Activated T-cell treated with anti-CD3 and anti-CD28 coated beads for 48 hours (primary cell): ENCODE measurements around the gene MYO1C.
"Not testable (repeated sequence)": the region's sequence is repeated elsewhere in the genome, so short reads cannot be mapped to it uniquely, and the experiment has no call there.

Experiments used
- DNase-seq: peaks from one replicate; pipeline ENCODE4 v3.0.0-alpha.2; 2020; ENCODE audit warnings: low read depth

The MYO1C gene

DNA sequence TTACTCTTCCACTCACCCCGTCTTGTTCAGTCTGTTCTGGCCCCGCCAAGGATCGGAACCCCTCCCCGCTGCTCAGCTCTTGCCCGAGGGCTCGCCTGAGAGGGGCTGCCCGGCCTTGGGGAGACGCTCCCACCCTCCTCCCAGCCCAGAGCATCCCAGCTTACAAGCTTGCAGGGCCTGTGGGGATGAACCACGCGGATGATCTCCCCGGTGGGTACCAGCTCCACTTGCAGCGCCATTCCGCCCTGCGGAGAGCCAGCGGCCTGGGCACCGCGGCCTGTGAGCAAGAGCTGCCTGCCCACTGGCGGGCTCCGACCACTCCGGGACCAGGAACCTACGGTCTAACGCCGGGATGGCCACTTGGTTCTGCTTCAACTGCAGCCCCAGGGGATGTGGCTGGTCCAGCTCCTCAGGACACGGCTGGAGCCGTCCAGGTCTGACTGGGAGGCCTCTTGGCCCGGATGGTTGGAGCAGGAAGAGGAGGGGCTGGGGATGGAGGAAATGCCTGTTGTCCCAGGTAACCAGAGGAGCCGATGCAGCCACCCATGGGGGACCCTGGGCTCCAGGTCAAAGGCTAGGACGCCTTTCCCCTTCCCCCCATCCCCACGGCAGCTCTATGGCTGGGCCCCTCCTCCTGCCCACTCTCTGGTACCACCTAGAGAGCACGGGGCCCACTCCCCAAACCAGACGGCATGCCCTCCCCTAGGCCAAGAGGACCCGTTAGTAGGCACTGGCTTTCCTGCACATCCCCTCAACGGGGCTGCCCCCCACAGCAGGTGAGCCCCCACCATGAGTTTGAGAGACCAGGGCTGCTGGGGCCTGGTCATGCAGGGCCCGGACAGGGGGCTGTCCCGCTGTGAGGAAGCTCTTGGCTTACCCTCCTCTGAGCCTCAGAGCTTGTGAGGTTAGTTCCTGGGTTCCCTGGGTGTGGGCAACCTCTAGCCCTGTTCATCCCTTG, at the start of gene MYO1C:
TSS of gene MYO1C (minus strand) at position 438 of the 958 bp plus-strand sequence. CDS start at position 239, 199 bp downstream.
- DNase-seq, result no peak

- no peak for DNase-seq
Measured at GRCh38 chr17:1541367-1541904, 49.0 kb upstream of the MYO1C start.

DNA sequence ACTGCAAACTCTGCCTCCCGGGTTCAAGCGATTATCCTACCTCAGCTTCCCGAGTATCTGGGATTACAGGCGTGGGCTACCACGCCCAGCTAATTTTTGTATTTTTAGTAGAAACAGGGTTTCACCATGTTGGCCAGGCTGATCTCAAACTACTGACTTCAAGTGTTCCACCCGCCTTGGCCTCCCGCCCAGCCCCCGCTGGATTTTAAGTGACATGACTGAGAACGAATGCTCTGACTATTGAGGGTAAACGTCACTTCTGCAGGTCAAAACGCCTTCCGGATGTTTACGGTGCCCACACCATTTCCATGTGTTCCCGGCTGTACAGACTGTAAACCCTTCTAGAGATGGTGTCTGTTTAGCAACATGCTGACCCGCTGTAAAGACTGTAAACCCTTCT, 47.3 kb upstream of the MYO1C start:
- DNase-seq, result no peak

- no peak for DNase-seq
Measured at GRCh38 chr17:1535737-1536136, 43.3 kb upstream of the MYO1C start.

- no peak for DNase-seq
Measured at GRCh38 chr17:1533661-1534325, 41.3 kb upstream of the MYO1C start.

DNA sequence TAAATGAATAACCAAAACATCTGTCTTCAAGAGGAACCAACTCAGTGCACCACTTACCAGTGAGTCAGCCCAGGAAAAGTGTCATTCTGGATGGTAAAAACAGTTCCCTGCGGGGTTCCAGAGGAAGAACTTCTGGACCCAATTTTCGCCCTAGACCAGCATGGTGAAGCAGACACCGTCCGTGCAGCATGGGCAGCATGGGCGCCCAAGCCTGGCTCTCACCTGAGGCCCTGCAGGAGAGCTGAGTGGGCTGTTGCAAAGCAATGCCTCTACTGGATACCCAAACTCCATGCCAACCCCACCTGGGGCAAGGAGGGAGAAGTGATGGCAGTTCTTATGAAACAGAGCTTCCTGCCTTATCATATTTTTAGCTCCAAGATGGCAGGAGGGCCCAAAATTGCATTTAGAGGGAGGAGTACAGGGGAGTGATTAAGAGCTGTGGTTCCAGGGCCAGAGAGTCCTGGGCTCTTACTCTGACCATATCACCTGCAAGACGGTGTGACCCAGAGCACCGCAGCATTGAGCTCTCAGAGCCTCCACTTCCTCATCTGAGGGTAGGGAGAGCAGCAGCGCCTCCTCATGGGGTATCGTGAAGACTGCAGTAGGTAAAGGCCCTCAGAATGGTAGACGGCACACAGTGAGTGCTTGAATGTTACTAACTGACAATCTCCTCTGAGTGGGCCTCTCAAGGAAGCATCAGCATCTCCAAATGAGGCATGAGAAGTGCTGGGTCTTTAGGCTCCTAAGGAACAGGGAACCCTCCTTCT, 40.5 kb upstream of the MYO1C start:
- DNase-seq, result peak; percentile 17

DNA sequence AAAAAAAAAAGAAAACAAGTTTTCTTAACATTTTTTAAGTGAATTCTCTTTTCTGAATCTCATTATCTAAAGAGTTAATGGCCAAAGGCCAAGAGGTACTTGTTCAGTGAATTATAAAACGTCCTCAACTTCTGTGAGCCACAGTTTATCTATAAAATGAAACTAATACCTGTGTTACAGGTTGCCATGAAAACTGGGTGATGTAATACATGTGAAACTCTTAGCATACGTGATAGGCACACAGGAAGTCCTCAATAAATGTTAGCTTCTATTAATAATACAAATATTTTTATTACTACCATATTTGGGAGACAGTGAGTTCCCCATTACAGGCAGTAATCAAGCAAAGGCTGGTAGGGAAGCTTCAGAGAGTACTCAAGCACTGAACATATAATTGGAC, 37.4 kb upstream of the MYO1C start:
- DNase-seq, result no peak

DNA sequence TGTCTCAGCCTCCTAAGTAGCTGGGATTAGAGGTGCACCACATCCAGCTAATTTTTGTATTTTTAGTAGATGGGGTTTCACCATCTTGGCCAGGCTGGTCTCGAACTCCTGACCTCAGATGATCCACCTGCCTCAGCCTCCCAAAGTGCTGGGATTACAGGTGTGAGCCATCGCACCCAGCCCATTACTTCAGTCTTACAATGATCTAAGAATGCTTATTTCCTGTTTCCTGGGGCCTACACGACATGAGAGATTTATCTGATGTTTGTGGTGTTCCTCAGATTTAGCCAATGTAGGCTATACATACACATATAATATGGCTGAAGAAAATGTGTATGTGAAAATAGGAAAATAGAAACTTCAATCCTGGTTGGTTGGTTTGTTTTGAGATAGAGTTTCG, 34.4 kb upstream of the MYO1C start:
- not testable (repeated sequence) for DNase-seq

DNA sequence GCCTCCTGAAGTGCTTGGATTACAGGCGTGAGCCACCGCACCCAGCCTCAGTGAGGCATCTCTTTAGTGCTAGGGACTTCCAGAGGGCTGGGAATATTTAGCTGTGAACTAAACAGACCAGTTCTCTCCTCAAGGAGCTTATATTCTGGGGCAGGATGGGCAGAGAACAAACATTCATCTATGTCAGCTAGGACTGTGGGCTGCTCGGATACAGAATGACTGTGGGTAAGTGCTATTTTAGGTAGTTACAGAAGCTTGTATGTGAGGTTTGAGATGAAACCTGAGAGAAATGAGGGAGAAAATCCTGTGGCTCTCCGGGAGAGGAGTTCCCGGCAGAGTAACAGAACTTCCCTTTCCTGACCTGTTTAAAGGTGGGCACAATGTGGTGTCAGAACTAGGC, 30.1 kb upstream of the MYO1C start:
- no peak for DNase-seq

DNA sequence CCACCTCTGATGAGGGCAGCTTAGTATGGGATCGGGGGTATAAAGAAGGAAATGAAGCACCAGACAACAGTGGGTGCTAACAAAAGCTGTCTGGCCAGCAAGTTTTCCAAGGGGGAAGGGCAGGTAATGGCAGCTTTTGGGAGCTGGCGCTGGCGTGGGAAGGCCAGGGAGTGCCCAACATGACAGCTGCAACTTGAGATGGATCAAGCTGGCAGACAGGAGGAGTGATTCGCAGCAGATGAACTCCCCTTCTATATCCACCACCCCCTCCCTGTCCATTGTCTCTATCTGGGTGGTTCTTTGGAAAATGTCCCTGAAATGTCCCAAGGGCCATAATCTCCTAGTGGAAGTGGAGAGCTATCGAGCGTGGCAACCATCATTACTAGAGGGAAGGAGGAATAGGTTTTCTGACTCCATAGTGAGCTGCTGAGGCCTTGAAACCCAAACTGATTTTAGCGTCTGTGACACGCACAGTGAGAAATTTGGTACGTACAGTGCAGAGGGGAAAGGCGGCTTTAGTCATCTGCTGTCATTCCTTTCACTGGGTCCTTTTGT, 28.7 kb upstream of the MYO1C start:
- no peak for DNase-seq

DNA sequence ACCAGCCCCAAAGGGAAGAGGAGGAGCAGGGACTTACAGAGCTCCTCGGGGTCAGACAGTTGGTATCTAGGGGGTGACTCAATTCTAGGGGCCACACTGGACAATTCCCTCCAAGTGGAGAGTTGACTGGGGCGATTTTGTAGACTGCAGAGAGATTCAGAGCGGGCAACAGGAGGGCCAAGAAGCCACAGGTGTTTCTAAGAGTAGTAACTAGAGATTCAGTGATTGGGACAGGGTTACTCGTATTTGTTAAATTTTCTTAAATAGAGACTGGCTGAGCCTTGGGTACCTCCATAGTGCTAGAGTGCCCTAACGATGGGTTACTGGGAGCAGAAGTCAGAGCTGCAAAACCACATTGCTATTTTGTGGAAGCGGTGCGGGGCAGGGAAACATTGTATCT, 27.2 kb upstream of the MYO1C start:
- DNase-seq, result no peak

GRCh38 chr17:1518410-1518809, 25.9 kb upstream of the MYO1C start:
- no peak for DNase-seq

GRCh38 chr17:1516388-1517161, 24.1 kb upstream of the MYO1C start, which contains the start of gene INPP5K:
TSS of gene INPP5K (minus strand) at chr17:1516612. CDS start at chr17:1516499, 113 bp downstream.
- DNase-seq, result peak; percentile 97

DNA sequence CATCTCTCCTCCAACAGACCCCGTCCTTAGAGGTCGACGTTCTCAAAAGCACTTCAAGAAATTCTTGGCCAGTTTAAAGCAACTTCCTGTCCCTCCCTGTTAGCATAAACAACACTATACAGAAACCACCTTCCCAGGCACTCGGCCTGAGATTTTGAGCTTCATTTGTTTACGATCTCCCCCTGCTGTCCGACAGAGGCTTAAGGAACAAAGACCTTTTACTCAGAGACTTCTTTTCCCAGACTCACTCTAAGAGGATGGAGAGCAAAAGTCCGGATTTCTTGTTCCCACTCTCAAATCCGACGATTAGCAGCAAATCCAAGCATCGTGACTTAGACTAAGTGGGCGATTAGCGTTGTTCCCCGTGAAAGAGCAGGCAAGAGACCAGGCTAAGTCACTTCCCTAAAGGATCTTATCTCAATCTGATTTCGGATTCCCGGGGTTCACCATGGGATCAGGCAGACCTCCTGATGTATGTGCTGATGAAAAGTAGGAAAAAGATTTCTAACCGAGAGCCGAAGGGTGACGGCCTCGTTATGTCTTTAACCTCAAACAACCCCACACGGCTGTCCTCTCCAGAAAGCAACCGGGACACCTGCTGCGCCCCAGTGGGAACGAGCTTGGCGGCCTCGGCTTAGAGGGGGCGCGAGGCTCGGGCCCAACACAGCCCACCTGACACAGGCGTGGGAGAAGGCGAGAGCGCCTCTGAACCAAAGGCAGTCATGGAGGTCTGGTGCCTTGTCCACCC, 23.3 kb upstream of the MYO1C start:
- DNase-seq, result peak; percentile 21

- DNase-seq, result no peak
Measured at GRCh38 chr17:1512351-1512750, 19.9 kb upstream of the MYO1C start.

GRCh38 chr17:1511756-1512321, 19.4 kb upstream of the MYO1C start:
- DNase-seq, result no peak

GRCh38 chr17:1511290-1511689, 18.8 kb upstream of the MYO1C start:
- DNase-seq, result no peak

DNA sequence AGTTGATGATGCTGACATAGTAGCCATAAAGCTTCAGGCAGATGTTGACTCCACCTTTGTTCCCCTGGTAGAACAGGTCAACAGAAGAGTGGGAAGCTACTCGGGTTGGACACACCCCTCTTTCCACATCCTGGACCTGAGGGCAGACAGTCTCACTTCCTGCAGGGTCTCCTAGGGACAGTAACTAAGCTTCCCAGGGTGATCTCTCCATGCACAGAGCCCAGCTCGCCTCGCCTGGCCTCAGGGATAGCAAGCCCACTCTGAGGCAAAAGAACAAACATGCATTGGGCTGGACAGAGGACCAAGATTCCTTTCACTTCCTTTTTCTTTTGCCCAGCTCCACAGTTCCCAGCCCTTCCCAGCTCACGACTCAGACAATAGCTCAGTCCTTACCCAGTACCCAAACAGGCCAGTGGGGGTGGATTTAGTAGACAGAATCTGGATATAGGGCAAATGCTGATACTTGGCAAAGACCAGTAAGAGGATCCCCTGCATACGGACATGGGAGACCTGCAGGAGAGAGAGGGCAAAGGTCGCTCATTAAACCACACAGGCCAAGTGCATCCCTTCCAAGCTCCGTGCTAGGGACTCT, 16.9 kb upstream of the MYO1C start:
- DNase-seq, result no peak

- not testable (repeated sequence) for DNase-seq
Measured at GRCh38 chr17:1508709-1509108, 16.2 kb upstream of the MYO1C start.
